GM10248 (cell line): ENCODE results near the gene URB1.

Source experiments
- CTCF ChIA-PET: fragments of 300-600 bp; sonication (Branson Sonifier 250); formaldehyde crosslinking; extraction: SDS; loops from one replicate; lab custom pipeline; 2021; ENCODE audit warnings: antibody characterized with exemption; lab: Yijun Ruan, JAX
- POLR2A ChIA-PET: fragments of 350-650 bp; sonication (Branson Sonifier 250); formaldehyde crosslinking; extraction: SDS; loops from one replicate; lab custom pipeline; 2020; ENCODE audit warnings: antibody characterized with exemption; lab: Yijun Ruan, JAX
- DNase-seq: peaks from one replicate; pipeline ENCODE4 v3.0.0; 2012; ENCODE audit errors: extremely low spot score
- CTCF ChIP-seq: IDR thresholded peaks from 2 replicates; pipeline ENCODE4 v1.5.1; 2012; ENCODE audit warnings: mild to moderate bottlenecking, low read depth; ENCODE audit errors: extremely low read depth, missing control alignments, control extremely low read depth

Gene URB1

DNA sequence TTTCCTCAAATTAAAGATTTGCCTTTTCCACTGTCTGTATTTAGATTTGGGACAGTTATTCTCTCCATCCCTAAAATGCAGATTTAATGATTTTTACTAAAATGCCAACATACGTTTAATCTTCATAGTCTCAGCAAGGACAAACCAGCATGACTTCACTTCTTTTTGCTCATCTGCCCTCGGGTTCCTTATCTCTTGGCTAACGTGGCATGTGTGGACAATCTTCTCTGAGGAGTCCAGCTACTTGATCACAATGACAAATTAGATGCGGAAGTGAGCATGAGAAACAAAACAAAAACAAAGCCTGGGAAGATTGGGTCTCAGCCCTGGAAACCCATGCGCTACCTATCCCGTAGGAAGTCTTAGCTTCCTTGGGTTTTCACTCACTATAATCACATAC lies 93.1 kb downstream of the URB1 start:
- POLR2A ChIA-PET = no interaction called here
- TF ChIP-seq CTCF = no peak
- DNase-seq = no peak
- CTCF ChIA-PET = no interaction called here

GRCh38 chr21:32298658-32299081 lies 94.1 kb downstream of the URB1 start, which contains the start of gene MRAP:
Gene MRAP, plus strand, starts transcription at chr21:32298855. Its CDS starts 117 bp downstream, at chr21:32298972.
- TF ChIP-seq CTCF = no peak
- CTCF ChIA-PET = interaction anchor here (1.5 kb wide), 1 partner anchor 8 kb away, joined by 3 read pairs; no protein-coding TSS in a partner anchor
- DNase-seq = no peak
- POLR2A ChIA-PET = no interaction called here

DNA sequence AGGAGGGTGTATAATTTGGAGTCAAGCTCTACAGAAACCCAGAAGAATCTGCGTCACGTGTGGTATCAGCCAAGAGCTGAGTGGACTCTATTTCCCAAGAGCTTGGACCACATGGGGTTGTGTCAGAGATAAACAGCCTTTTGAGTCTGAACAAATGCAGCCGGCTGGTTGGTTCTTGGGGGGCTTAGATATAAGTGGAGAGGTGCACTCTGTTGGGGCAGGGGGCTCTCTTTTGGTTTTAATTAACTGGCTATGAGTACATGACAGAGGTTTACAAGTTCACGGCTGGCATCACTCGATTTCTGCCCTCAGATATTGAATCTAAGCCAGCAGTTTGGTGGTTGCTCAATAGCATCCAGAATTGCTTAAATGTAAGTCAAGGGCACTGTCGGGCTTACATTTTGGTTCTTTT lies 94.7 kb downstream of the URB1 start:
- TF ChIP-seq CTCF = no peak
- DNase-seq = no peak
- ChIA-PET POLR2A (no interaction called here), CTCF (interaction anchor here (1.5 kb wide), 1 partner anchor 8 kb away, joined by 3 read pairs; no protein-coding TSS in a partner anchor)

DNA sequence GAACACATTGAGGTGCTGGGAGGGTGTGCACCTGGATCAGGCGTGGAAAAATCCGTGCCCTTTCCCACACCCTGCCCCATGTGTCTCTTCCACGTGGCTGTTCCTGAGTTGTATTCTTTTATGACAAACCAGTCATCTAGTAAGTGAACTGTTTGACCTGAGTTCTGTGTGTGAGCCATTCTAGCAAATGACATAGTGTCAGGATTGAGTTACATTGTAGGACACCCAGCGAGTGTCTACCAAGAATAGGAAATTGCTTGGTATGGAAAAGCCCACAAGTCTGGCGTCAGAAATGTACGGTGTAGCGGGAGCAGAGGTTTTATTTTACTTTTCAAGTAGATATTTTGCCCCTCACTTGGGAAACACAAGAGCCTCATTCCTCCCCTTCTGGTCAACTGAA lies 95.4 kb downstream of the URB1 start:
- ChIA-PET POLR2A (no interaction called here), CTCF (no interaction called here)
- TF ChIP-seq CTCF = no peak
- DNase-seq = no peak

GRCh38 chr21:32285476-32285875 lies 107.3 kb downstream of the URB1 start:
- no peak for DNase-seq
- POLR2A ChIA-PET = interaction anchor here (0.6 kb wide), 1 partner anchor 1359 kb away, joined by 3 read pairs; no protein-coding TSS in a partner anchor
- CTCF ChIA-PET = interaction anchor here (1.1 kb wide), 1 partner anchor 21 kb away, joined by 4 read pairs; no protein-coding TSS in a partner anchor
- TF ChIP-seq CTCF = no peak

GRCh38 chr21:32282992-32283391 lies 109.8 kb downstream of the URB1 start:
- TF ChIP-seq CTCF = no peak
- no peak for DNase-seq
- POLR2A ChIA-PET = no interaction called here
- CTCF ChIA-PET = no interaction called here
